ENCODE data around the gene TLE2. TPM values are rescaled to one million over a fixed set of nuclear protein-coding genes. Genes with fewer than 3 reads are reported as not detected.
"Not testable (repeated sequence)": the region's sequence is repeated elsewhere in the genome, so short reads cannot be mapped to it uniquely, and the experiment has no call there.

Gene TLE2
- total RNA-seq, 1 donor from 2014 or later: 0.76 TPM

GRCh38 chr19:2987797-2988196, 41.3 kb downstream of the TLE2 start:
- intact Hi-C loops (cut with micrococcal nuclease): no loop called here

DNA sequence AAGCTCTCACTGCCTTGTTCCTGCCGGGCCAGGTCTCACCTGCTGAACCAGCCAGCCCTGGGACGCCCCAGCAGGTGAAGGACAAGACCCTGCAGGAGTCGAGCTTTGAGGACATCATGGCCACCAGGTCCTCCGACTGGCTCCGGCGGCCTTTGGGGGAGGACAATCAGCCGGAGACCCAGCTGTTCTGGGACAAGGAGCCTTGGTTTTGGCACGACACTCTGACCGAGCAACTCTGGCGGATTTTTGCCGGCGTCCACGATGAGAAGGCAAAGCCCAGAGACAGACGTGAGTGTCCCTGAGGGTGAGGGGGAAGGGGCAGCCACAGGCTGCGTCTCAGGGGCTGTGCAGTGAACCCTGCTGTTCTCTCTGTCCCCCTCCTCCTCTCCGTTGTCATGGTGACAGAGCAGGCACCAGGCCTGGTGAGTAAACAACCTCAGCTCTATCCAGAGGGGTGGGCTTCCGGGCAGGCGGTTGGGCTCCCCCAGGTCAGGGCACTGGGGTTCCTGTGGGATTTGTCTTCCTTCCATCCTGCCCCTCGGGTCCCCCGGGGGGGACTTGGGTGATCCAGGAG, 42.0 kb downstream of the TLE2 start:
- intact Hi-C loops (cut with micrococcal nuclease): no loop called here

- intact Hi-C loops (cut with micrococcal nuclease): no loop called here
Observed at GRCh38 chr19:2984215-2984528, 44.9 kb downstream of the TLE2 start.

GRCh38 chr19:2983351-2984214, 45.5 kb downstream of the TLE2 start:
- intact Hi-C loops (cut with micrococcal nuclease): no loop called here

DNA sequence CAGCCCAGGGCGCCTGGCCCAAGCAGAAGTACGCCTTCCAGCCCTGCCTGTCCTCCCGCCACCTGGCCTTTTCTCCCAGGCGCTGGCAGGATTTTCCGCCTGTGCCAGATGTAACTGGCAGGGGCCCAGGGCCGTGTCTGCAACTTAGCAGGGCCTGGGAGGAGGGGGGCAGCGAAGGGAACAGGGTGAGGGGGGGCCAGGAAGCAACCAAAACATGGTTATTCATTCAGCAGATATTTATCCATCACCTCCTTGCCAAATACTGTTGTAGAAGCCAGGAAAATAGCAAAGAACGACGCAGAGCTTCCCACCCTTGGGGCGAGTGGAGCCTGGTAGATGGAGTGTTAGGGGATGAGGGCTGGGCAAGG, 46.1 kb downstream of the TLE2 start:
- intact Hi-C loops (cut with micrococcal nuclease): no loop called here

DNA sequence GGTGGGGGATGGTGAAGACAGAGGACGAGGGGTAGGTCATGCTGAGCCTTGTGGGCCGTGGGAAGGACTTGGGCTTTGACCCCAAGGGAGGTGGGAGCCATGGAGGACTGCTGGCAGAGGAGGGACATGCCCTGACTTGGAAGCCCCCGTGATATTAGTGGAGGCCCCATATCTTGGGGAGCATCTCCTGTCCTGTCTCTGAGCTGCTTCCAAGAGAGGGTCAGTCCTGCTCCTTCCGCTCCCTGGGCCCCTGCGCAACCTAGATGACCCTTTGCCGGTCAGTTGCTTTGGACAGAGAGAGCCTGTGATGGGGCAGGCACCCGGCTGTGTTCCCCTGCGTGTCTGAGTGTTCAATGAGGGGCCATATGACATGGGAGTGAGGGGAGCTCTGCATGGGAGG, 46.5 kb downstream of the TLE2 start:
- intact Hi-C loops (cut with micrococcal nuclease): no loop called here

DNA sequence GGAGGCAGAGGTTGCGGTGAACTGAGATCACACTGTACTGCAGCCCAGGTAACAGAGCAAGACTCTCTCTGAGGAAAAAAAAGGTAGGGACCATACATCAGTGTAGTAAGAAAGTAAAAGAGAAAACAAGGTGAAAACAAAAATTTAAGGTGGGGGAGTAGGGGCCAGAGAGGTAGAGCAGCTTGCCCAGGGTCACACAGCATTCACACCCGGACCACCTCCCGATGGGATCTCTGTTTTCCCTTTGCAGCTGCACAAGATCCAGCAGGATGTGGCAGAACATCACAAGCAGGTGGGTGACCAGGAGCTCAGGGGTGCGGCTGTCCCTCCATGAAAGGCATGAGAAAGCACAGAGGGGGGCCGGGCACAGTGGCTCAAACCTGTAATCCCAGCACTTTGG, 47.2 kb downstream of the TLE2 start:
- intact Hi-C loops (cut with micrococcal nuclease): no loop called here

GRCh38 chr19:2978772-2979171, 50.3 kb downstream of the TLE2 start:
- intact Hi-C loops (cut with micrococcal nuclease): loop anchor here (5.0 kb wide), 1 partner anchor 124 kb away; no protein-coding TSS in a partner anchor

GRCh38 chr19:2978166-2978767, 50.8 kb downstream of the TLE2 start:
- intact Hi-C loops (cut with micrococcal nuclease): loop anchor here (5.0 kb wide), 1 partner anchor 124 kb away; no protein-coding TSS in a partner anchor

GRCh38 chr19:2977746-2978138, 51.3 kb downstream of the TLE2 start:
- intact Hi-C loops (cut with micrococcal nuclease): loop anchor here (1.0 to 5.0 kb wide), 6 partner anchors 27 to 208 kb away; partner anchors contain the start of genes NCLN, TLE5 and ZNF57

- intact Hi-C loops (cut with micrococcal nuclease): loop anchor here (1.0 to 5.0 kb wide), 6 partner anchors 27 to 208 kb away; partner anchors contain the start of genes NCLN, TLE5 and ZNF57
Observed at GRCh38 chr19:2977001-2977745, 51.9 kb downstream of the TLE2 start, which contains the start of gene TLE6. Gene TLE6, plus strand, starts transcription at chr19:2977564. Its CDS starts 670 bp downstream, at chr19:2978234.

DNA sequence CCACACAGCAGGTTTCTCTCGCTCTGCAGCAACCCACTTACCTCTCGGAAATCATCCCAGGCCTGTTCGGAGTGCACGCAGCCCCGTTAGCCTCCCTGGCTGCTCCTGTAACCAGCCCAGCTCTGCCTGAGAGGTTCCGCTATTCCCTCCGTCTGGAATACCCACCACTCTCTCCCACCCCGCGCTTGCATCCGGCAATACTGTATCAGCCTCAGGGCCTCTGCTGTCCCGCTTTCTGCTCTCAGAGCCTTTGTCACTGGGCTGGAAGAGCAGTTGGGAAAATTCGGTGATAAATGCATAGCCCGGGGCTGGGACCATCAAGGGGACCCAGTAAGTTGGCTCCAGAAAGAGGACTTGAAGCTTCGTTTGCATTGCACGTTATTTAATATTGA, 52.5 kb downstream of the TLE2 start:
- intact Hi-C loops (cut with micrococcal nuclease): loop anchor here (5.0 kb wide), 1 partner anchor 126 kb away; no protein-coding TSS in a partner anchor

GRCh38 chr19:2974342-2975041, 54.6 kb downstream of the TLE2 start:
- intact Hi-C loops (cut with micrococcal nuclease): loop anchor here (5.0 kb wide), 1 partner anchor 128 kb away; no protein-coding TSS in a partner anchor

GRCh38 chr19:2973229-2973628, 55.9 kb downstream of the TLE2 start:
- intact Hi-C loops (cut with micrococcal nuclease): no loop called here

DNA sequence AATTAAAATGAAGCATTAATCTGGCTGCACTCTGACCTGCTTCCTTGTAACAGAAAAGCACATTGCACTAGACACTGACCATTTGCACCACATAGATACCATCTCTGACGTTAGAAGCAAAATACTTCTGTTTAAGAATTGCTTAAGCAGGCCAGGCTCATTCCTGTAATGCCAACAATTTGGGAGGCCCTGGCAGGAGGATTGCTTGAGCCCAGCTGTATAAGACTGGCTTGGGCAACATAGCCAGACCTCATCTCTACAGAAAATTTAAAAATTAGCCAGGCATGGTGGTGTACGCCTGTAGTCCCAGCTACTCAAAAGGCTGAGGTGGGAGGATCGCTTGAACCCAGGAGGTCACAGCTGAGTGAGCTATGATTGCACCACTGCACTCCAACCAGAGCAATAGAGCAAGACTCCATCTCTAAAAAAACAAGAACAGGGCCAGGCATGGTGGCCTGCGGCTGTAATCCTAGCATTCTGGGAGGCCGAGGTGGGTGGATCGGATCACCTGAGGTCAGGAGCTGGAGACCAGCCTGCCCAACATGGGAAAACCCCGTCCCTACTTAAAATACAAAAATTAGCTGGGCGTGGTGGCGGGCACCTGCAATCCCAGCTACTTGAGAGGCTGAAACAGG, 58.8 kb downstream of the TLE2 start:
- intact Hi-C loops (cut with micrococcal nuclease): no loop called here

GRCh38 chr19:2969104-2969504, 60.0 kb downstream of the TLE2 start:
- intact Hi-C loops (cut with micrococcal nuclease): no loop called here

DNA sequence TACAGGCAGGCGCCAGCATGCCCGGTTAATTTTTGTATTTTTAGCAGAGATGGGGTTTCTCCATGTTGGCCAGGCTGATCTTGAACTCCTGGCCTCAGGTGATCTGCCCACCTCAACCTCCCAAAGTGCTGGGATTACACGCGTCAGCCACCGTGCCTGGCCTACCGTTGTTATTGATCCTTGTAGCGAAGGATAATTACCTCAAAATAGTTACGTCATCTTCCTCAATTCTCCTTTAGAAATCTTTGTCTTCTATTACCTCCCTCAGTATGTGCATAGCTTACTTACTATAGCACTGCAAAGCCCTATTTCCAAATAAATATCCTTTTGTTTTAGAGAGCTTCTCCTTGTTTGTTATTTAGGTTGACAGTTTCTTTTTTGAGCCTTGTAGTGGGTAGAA, 61.1 kb downstream of the TLE2 start:
- intact Hi-C loops (cut with micrococcal nuclease): no loop called here

- intact Hi-C loops (cut with micrococcal nuclease): no loop called here
Observed at GRCh38 chr19:2964874-2965273, 64.2 kb downstream of the TLE2 start.

DNA sequence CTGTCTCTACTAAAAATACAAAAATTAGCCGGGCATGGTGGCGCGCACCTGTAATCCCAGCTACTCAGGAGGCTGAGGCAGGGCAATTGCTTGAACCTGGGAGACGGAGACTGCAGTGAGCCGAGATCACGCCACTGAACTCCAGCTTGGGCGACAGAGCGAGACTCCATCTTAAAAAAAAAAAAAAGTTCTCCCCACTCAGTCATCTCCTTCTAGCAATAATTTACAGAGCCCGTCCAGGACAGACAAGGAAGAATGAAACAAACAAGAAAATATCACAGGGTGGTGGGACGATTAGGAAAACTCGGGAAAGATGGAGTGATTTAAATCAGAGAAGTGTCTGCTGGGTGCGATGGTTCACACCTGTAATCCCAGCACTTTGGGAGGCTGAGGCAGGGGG, 65.4 kb downstream of the TLE2 start:
- intact Hi-C loops (cut with micrococcal nuclease): not testable (repeated sequence)

GRCh38 chr19:2963122-2963521, 66.0 kb downstream of the TLE2 start:
- intact Hi-C loops (cut with micrococcal nuclease): no loop called here

All from T-helper 1 cell treated with Interleukin-12 subunit alpha and Interleukin-12 subunit beta and Interleukin-4 antibody, amounts not matched to agents 30 ng/mL and 1 ng/mL, for 36 hours (primary cell).